ENCODE results near the gene KCNG4. TPM values are rescaled to one million over a fixed set of nuclear protein-coding genes. Genes with fewer than 3 reads are reported as not detected.

The KCNG4 gene
- total RNA-seq, 1 experiment from 2014 or later, result not detected

- POLR2A ChIA-PET, result no interaction called here
- intact Hi-C loops (cut with micrococcal nuclease; ENCODE audit: unreplicated experiment) (no loop called here), in situ Hi-C loops (cut with HindIII; ENCODE audit: low pct_unique_long_range_greater_than_20kb, low sequenced_read_pairs) (no loop called here)
- no TSS peak for BruUV-seq (replicated peaks)
- no peak for TF ChIP-seq POLR2AphosphoS5 (IDR thresholded peaks at IDR 0.05; ENCODE audit: low read depth, low read length)
- no peak for TF ChIP-seq SIN3A (IDR thresholded peaks at IDR 0.05; ENCODE audit: borderline replicate concordance, insufficient read depth, low read depth, low read length)
- TF ChIP-seq REST (IDR thresholded peaks at IDR 0.05; ENCODE audit: insufficient read depth in 1 of 2, low read depth in 2 of 2, low read length in 1 of 2), result no peak
- no peak for TF ChIP-seq TCF7L2 (IDR thresholded peaks at IDR 0.05; ENCODE audit: low read depth, low read length)
- TF ChIP-seq CTCF (IDR thresholded peaks at IDR 0.05), result no peak
- no peak overlapping the region for H3K27ac ChIP-seq (ENCODE audit: low read length)
- H3K4me1 ChIP-seq (ENCODE audit: control insufficient read depth, insufficient read depth, low read length), result no peaks in the 10 kb centered on the region
- no peaks in the 10 kb centered on the region for H3K9me3 ChIP-seq (ENCODE audit: control insufficient read depth, insufficient read depth, low read depth, low read length)
- H3K4me3 ChIP-seq (ENCODE audit: low read depth in 2 of 2, low read length in 2 of 2), result no peak overlapping the region
- CTCF ChIA-PET, result interaction anchor here (0.7 kb wide), 1 partner anchor 290 kb away, joined by 9 read pairs; no protein-coding TSS in a partner anchor
- H3K27me3 ChIP-seq (ENCODE audit: control insufficient read depth, insufficient read depth, low read length), result no peaks in the 10 kb centered on the region
- H3K36me3 ChIP-seq (ENCODE audit: control insufficient read depth, insufficient read depth, low read length), result no peaks in the 10 kb centered on the region
- DNase-seq (ENCODE audit: low read depth, low spot score) (no peak), ATAC-seq (no peak)
These were observed 43.0 kb downstream of the KCNG4 start for GRCh38 chr16:84196727-84197394.

- Histone ChIP-seq H3K27me3 (ENCODE audit: control insufficient read depth, insufficient read depth, low read length) (no peaks in the 10 kb centered on the region), H3K27ac (ENCODE audit: low read length) (no peak overlapping the region), H3K36me3 (ENCODE audit: control insufficient read depth, insufficient read depth, low read length) (no peaks in the 10 kb centered on the region), H3K9me3 (ENCODE audit: control insufficient read depth, insufficient read depth, low read depth, low read length) (no peaks in the 10 kb centered on the region), H3K4me3 (ENCODE audit: low read depth in 2 of 2, low read length in 2 of 2) (no peak overlapping the region), H3K4me1 (ENCODE audit: control insufficient read depth, insufficient read depth, low read length) (no peaks in the 10 kb centered on the region)
- ChIA-PET CTCF (no interaction called here), POLR2A (no interaction called here)
- in situ Hi-C loops (cut with HindIII; ENCODE audit: low pct_unique_long_range_greater_than_20kb, low sequenced_read_pairs) (no loop called here), intact Hi-C loops (cut with micrococcal nuclease; ENCODE audit: unreplicated experiment) (no loop called here)
- no TSS peak for BruUV-seq (replicated peaks)
- DNase-seq (ENCODE audit: low read depth, low spot score) (no peak), ATAC-seq (no peak)
- TF ChIP-seq REST (IDR thresholded peaks at IDR 0.05; ENCODE audit: insufficient read depth in 1 of 2, low read depth in 2 of 2, low read length in 1 of 2) (no peak), POLR2AphosphoS5 (IDR thresholded peaks at IDR 0.05; ENCODE audit: low read depth, low read length) (no peak)
These were observed 43.7 kb downstream of the KCNG4 start for GRCh38 chr16:84196101-84196500.
